Panc1 (cell line): ENCODE results near the gene FNIP1. TPM values are rescaled to one million over a fixed set of nuclear protein-coding genes. Genes with fewer than 3 reads are reported as not detected.

Source experiments
- ATAC-seq: fragments of 200-7000 bp; cut with Tn5 transposase; 2 replicates; pipeline ENCODE4 v1.9.1; 2020; ENCODE audit warnings: mild to moderate bottlenecking, moderate library complexity
- BruUV-seq: library from RNA; stranded (reverse); fragments of 400-500 nt; replicated peaks from 2 replicates; lab custom pipeline; 2021; lab: Mats Ljungman, UMichigan
- CTCF ChIA-PET: fragments of 300-600 bp; sonication (Branson Sonifier 250); formaldehyde crosslinking; loops from one replicate; lab custom pipeline; 2022; ENCODE audit warnings: antibody characterized with exemption; lab: Charles Lee
- POLR2A ChIA-PET: fragments of 300-600 bp; sonication (Branson Sonifier 250); formaldehyde crosslinking; loops from one replicate; lab custom pipeline; 2022; ENCODE audit warnings: antibody characterized with exemption; lab: Charles Lee
- DNase-seq: peaks from one replicate; pipeline ENCODE4 v3.0.0-alpha.2; 2010; ENCODE audit warnings: low read depth, low spot score
- H3K27ac ChIP-seq: 2 replicates; pipeline ENCODE4 v1.5.1; 2011; ENCODE audit warnings: mild to moderate bottlenecking, low read length, inconsistent platforms
- H3K27me3 ChIP-seq: fragments of 200-500 bp; sonication (Bioruptor generic); 2 replicates; pipeline ENCODE4 v1.6.0; 2014; ENCODE audit warnings: low read length, inconsistent platforms; ENCODE audit not compliant: control insufficient read depth, insufficient read depth
- H3K36me3 ChIP-seq: fragments of 200-500 bp; sonication (Bioruptor generic); 2 replicates; pipeline ENCODE4 v1.5.1; 2014; ENCODE audit warnings: inconsistent platforms, mild to moderate bottlenecking, low read length, moderate library complexity; ENCODE audit not compliant: control insufficient read depth, insufficient read depth
- H3K4me1 ChIP-seq: 2 replicates; pipeline ENCODE4 v1.5.1; 2011; ENCODE audit warnings: inconsistent platforms, mild to moderate bottlenecking, low read length, moderate library complexity; ENCODE audit not compliant: control insufficient read depth, insufficient read depth
- H3K4me3 ChIP-seq, 2 experiments: 2 replicates each; pipeline ENCODE4 v1.5.1; 2011 to 2012; ENCODE audit warnings: low read depth in 2 of 2, low read length in 2 of 2, mild to moderate bottlenecking in 2 of 2, inconsistent platforms in 1 of 2, moderate library complexity in 1 of 2
- H3K9me3 ChIP-seq: fragments of 200-500 bp; sonication (Bioruptor generic); 2 replicates; pipeline ENCODE4 v1.5.1; 2014; ENCODE audit warnings: low read depth, mild to moderate bottlenecking, inconsistent platforms, low read length, moderate library complexity; ENCODE audit not compliant: control insufficient read depth, insufficient read depth
- CTCF ChIP-seq: fragments of 450-650 bp; IDR thresholded peaks from 2 replicates; pipeline ENCODE4 v1.5.1; 2017; ENCODE audit warnings: mild to moderate bottlenecking
- POLR2AphosphoS5 ChIP-seq: IDR thresholded peaks from 2 replicates; pipeline ENCODE4 v1.6.1; 2012; ENCODE audit warnings: mild to moderate bottlenecking, low read depth, low read length, moderate library complexity
- SIN3A ChIP-seq: IDR thresholded peaks from 2 replicates; pipeline ENCODE4 v1.6.1; 2012; ENCODE audit warnings: low read depth, mild to moderate bottlenecking, low read length, moderate library complexity, borderline replicate concordance; ENCODE audit not compliant: insufficient read depth
- TCF7L2 ChIP-seq: IDR thresholded peaks from 2 replicates; pipeline ENCODE4 v1.6.1; 2011; ENCODE audit warnings: mild to moderate bottlenecking, low read depth, low read length, inconsistent platforms
- in situ Hi-C: cut with HindIII; loops from 2 replicates; pipeline ENCODE4 v1.10.0; 2016; ENCODE audit warnings: low sequenced_read_pairs, low pct_unique_long_range_greater_than_20kb
- intact Hi-C: fragments of 100-400 bp; cut with micrococcal nuclease; formaldehyde crosslinking; loops from one replicate; pipeline ENCODE4 v1.10.0; 2022; ENCODE audit not compliant: unreplicated experiment
- total RNA-seq: library from RNA; stranded (reverse); gene quantifications from one replicate; pipeline ENCODE4 v1.2.1, GENCODE V29; 2021; ENCODE audit not compliant: unreplicated experiment
- TF ChIP-seq, protein P1 (sequence below), 2 experiments: IDR thresholded peaks; 2 replicates each; pipeline ENCODE4 v1.6.1; 2011 to 2012; ENCODE audit warnings: low read depth in 2 of 2, control low read depth in 1 of 2, low read length in 1 of 2, mild to moderate bottlenecking in 1 of 2, moderate library complexity in 1 of 2; ENCODE audit not compliant: insufficient read depth in 1 of 2

The FNIP1 gene
- total RNA-seq, 1 experiment from 2014 or later, result 48.3 TPM

- Histone ChIP-seq H3K4me3 (no peak overlapping the region), H3K9me3 (no peaks in the 10 kb centered on the region), H3K36me3 (no peaks in the 10 kb centered on the region), H3K27ac (no peak overlapping the region), H3K27me3 (no peaks in the 10 kb centered on the region), H3K4me1 (no peaks in the 10 kb centered on the region)
- DNase-seq (no peak), ATAC-seq (no peak)
- intact Hi-C loops, result no loop called here
- ChIA-PET CTCF (no interaction called here), POLR2A (interaction anchor here (0.5 kb wide), 1 partner anchor 70 kb away, joined by 10 read pairs; no protein-coding TSS in a partner anchor)
- no peak for TF ChIP-seq SIN3A
- TF ChIP-seq TCF7L2, result no peak
- in situ Hi-C loops, result no loop called here
- BruUV-seq, result no TSS peak
Observed at GRCh38 chr5:131751506-131751905, 45.3 kb downstream of the FNIP1 start.

DNA sequence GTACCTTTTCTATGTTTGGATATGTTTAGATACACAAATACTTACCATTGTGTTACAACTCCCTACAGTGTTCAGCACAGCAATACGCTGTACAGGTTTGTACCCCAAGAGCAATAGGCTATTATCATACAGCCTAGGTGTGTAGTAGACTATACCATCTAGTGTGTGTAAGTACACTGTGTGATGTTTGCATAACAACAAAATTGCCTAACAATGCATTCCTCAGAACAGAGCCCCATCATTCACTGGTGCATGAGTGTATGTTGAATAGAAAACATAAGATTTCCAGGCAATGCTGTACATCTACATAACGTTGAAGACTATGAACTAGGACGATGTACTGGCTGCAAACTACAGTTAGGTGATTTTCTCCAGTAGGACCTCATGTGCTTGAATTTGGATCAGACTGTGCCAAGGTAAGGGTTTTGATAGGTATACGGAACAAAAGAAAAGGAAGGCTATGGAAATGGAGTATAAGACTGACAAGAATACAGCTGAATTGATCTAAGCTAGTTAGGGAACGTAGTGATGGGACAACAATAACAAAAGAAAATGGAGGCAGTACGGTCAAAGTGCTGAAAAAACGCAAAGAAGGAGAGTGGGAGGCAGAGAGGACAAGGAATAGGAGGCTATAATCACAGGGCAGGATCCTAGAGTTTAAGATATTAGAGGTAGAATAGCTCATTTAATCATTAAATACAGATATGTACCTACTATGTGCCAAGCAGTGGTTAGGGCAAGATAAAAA is 46.9 kb downstream of the FNIP1 start:
- intact Hi-C loops, result no loop called here
- CTCF ChIA-PET, result no interaction called here
- no TSS peak for BruUV-seq

More for the DNA sequence above, 46.9 kb downstream of the FNIP1 start:
- H3K9me3 ChIP-seq, result no peaks in the 10 kb centered on the region
- no peak overlapping the region for H3K27ac ChIP-seq
- H3K27me3 ChIP-seq, result no peaks in the 10 kb centered on the region
- DNase-seq (no peak), ATAC-seq (no peak)
- POLR2A ChIA-PET, result interaction anchor here (0.5 kb wide), 1 partner anchor 880 kb away, joined by 3 read pairs; no protein-coding TSS in a partner anchor
- TF ChIP-seq CTCF (no peak), TCF7L2 (no peak), SIN3A (no peak), POLR2AphosphoS5 (no peak)
- TF ChIP-seq, protein P1, sequence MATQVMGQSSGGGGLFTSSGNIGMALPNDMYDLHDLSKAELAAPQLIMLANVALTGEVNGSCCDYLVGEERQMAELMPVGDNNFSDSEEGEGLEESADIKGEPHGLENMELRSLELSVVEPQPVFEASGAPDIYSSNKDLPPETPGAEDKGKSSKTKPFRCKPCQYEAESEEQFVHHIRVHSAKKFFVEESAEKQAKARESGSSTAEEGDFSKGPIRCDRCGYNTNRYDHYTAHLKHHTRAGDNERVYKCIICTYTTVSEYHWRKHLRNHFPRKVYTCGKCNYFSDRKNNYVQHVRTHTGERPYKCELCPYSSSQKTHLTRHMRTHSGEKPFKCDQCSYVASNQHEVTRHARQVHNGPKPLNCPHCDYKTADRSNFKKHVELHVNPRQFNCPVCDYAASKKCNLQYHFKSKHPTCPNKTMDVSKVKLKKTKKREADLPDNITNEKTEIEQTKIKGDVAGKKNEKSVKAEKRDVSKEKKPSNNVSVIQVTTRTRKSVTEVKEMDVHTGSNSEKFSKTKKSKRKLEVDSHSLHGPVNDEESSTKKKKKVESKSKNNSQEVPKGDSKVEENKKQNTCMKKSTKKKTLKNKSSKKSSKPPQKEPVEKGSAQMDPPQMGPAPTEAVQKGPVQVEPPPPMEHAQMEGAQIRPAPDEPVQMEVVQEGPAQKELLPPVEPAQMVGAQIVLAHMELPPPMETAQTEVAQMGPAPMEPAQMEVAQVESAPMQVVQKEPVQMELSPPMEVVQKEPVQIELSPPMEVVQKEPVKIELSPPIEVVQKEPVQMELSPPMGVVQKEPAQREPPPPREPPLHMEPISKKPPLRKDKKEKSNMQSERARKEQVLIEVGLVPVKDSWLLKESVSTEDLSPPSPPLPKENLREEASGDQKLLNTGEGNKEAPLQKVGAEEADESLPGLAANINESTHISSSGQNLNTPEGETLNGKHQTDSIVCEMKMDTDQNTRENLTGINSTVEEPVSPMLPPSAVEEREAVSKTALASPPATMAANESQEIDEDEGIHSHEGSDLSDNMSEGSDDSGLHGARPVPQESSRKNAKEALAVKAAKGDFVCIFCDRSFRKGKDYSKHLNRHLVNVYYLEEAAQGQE (IDR thresholded peaks at IDR 0.05; ENCODE audit: insufficient read depth in 1 of 2, low read depth in 2 of 2, low read length in 1 of 2), result no peak
- H3K36me3 ChIP-seq, result no peaks in the 10 kb centered on the region
- no peaks in the 10 kb centered on the region for H3K4me1 ChIP-seq
- no peak overlapping the region for H3K4me3 ChIP-seq
- in situ Hi-C loops, result no loop called here
